ENCODE results near the gene SPRR4.

DNA sequence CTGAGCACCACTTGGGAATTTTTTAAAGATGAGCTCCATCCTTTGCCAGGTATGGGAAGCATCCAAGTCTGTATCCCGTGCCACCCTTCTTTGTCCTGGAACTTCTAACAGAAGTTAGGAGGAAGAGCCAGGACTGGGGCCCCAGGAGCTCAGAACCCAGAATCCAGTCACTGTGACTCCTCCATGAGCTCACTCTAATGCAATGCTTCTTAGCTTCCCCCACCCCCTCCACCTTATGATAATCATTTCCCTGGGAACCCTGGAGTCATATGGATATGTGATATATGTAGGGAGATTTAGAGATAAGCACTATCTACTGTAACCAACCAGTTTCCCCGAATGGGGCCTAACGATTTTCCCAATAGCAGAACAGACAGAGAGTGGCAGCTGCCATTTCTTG is 24.2 kb upstream of the SPRR4 start:
- no peak for TF ChIP-seq CTCF (conservative IDR thresholded peaks at IDR 0.05)
- TF ChIP-seq ZFX (IDR thresholded peaks at IDR 0.05) = no peak
